GM23248 (cell line): ENCODE data around the gene PTPN14. TPM values are rescaled to one million over a fixed set of nuclear protein-coding genes. Genes with fewer than 3 reads are reported as not detected.
A peak's percentile ranks its signal among the peaks of the same experiment; 100 is the strongest.

Source experiments
- DNase-seq: peaks from one replicate; pipeline ENCODE4 v3.0.0-alpha.2; 2015
- H2AFZ ChIP-seq: fragments of 200-600 bp; sonication (generic); 2 replicates; pipeline ENCODE4 v1.6.1; 2016; ENCODE audit warnings: antibody characterized with exemption
- H3F3A ChIP-seq: fragments of 200-600 bp; sonication (generic); 2 replicates; pipeline ENCODE4 v1.6.1; 2016; ENCODE audit warnings: mild to moderate bottlenecking, antibody characterized with exemption, mixed run types; ENCODE audit not compliant: insufficient read depth
- H3K27ac ChIP-seq: fragments of 200-600 bp; sonication (generic); 2 replicates; pipeline ENCODE4 v1.5.1; 2016; ENCODE audit warnings: mild to moderate bottlenecking
- H3K27me3 ChIP-seq: fragments of 200-600 bp; sonication (generic); replicated peaks from 2 replicates; pipeline ENCODE4 v1.6.1; 2016; ENCODE audit warnings: mild to moderate bottlenecking; ENCODE audit not compliant: insufficient read depth
- H3K36me3 ChIP-seq: fragments of 200-600 bp; sonication (generic); 2 replicates; pipeline ENCODE4 v1.6.1; 2016; ENCODE audit warnings: low read depth, mild to moderate bottlenecking
- H3K4me1 ChIP-seq: fragments of 200-600 bp; sonication (generic); 2 replicates; pipeline ENCODE4 v1.6.1; 2016; ENCODE audit warnings: mild to moderate bottlenecking; ENCODE audit not compliant: insufficient read depth
- H3K4me2 ChIP-seq: fragments of 200-600 bp; sonication (generic); one replicate; pipeline ENCODE4 v1.6.1; 2016; ENCODE audit warnings: mild to moderate bottlenecking; ENCODE audit not compliant: unreplicated experiment
- H3K4me3 ChIP-seq: fragments of 200-600 bp; sonication (generic); 2 replicates; pipeline ENCODE4 v1.5.1; 2016; ENCODE audit warnings: mild to moderate bottlenecking
- H3K79me2 ChIP-seq: fragments of 200-600 bp; sonication (generic); 2 replicates; pipeline ENCODE4 v1.6.1; 2016; ENCODE audit warnings: mild to moderate bottlenecking; ENCODE audit not compliant: insufficient read depth
- H3K9ac ChIP-seq: fragments of 200-600 bp; sonication (generic); 2 replicates; pipeline ENCODE4 v1.6.1; 2016; ENCODE audit warnings: mild to moderate bottlenecking
- H3K9me2 ChIP-seq: fragments of 200-600 bp; sonication (generic); 2 replicates; pipeline ENCODE4 v1.6.1; 2016; ENCODE audit warnings: mixed run types, mild to moderate bottlenecking, moderate library complexity; ENCODE audit not compliant: insufficient read depth
- H3K9me3 ChIP-seq: fragments of 200-600 bp; sonication (generic); one replicate; pipeline ENCODE4 v1.6.1; 2017; ENCODE audit warnings: low read depth
- H4K20me1 ChIP-seq: fragments of 200-600 bp; sonication (generic); 2 replicates; pipeline ENCODE4 v1.6.0; 2016; ENCODE audit not compliant: insufficient read depth
- EZH2 ChIP-seq: fragments of 200-600 bp; sonication (generic); IDR thresholded peaks from 2 replicates; pipeline ENCODE4 v1.6.1; 2018; ENCODE audit warnings: antibody characterized with exemption, mild to moderate bottlenecking; ENCODE audit not compliant: insufficient read depth, poor library complexity, severe bottlenecking
- EZH2phosphoT487 ChIP-seq: fragments of 200-600 bp; sonication (generic); IDR thresholded peaks from 2 replicates; pipeline ENCODE4 v1.6.1; 2018; ENCODE audit warnings: antibody characterized with exemption, moderate library complexity, mild to moderate bottlenecking, low read depth; ENCODE audit not compliant: insufficient read depth
- WGBS, 2 experiments: methylation state at CpG; one replicate each; pipeline ENCODE4 v1.1.6; 2015 to 2017; ENCODE audit warnings: low lambda C conversion rate in 2 of 2, low coverage in 1 of 2; ENCODE audit errors: missing lambda C conversion rate in 2 of 2; 5-methylcytosine and 5-hydroxymethylcytosine counted together
- in situ Hi-C: fragments of 300-500 bp; cut with MboI; formaldehyde crosslinking; loops from 2 replicates; pipeline ENCODE4 v1.15.0; 2020
- polyA plus RNA-seq: library from polyadenylated mRNA; unstranded; fragments of >200 nt; fragmentation: Nextera tagmentation; extraction: Ambion mirVana; gene quantifications from 2 replicates; pipeline ENCODE4 v1.2.1, GENCODE V29; 2016
- total RNA-seq: library from RNA; depleted of rRNA; stranded (reverse); fragments of >200 nt; shearing (Covaris generic); gene quantifications from 2 replicates; pipeline ENCODE4 v1.2.3, GENCODE V29; 2014

PTPN14 gene
- total and polyA plus RNA-seq, 2 experiments from 2014 or later = 38.7 to 49.8 TPM

DNA sequence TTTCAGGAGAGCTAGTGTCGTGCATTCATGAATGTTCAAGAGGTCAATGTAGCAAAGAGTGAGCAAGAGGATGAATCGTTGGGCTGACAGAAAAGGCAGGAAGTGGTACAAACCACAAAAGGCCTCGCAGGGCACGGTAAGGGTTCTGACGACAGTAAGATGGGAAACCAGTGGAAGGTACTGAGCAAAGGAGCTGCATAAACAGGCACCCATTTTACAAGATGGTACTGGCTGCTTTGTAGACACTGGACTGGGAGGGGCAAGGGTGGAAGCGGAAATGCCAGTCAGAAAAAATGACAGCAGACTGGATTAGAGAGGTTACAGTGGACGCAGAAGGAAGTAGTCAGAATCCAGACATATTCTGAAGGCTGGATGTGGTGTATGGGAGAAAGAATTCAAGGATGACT is 123.5 kb downstream of the PTPN14 start:
- DNase-seq = peak; percentile 89
- Histone ChIP-seq H3K9me2 (no peaks in the 10 kb centered on the region), H3K9me3 (no peaks in the 10 kb centered on the region), H4K20me1 (no peaks in the 10 kb centered on the region), H3K36me3 (no peaks in the 10 kb centered on the region), H3K9ac (peak overlapping the region; percentile 43; the same call in 1 of the 2 replicates), H3K4me1 (peaks cover 61% of the 10 kb centered on the region), H3K79me2 (peaks cover 94% of the 10 kb centered on the region), H3K4me3 (peak overlapping the region; percentile 23; the same call in 1 of the 2 replicates), H3K27ac (peak overlapping the region; percentile 85), H2AFZ (no peak overlapping the region), H3K27me3 (no peaks in the 10 kb centered on the region), H3F3A (peaks cover 71% of the 10 kb centered on the region), H3K4me2 (peak overlapping the region; percentile 59)
- in situ Hi-C loops = no loop called here
- WGBS, 2 experiments = 20 to 23% methylated on average over 7 of the region's 7 CpGs
- no peak for TF ChIP-seq EZH2phosphoT487
- TF ChIP-seq EZH2 = no peak

DNA sequence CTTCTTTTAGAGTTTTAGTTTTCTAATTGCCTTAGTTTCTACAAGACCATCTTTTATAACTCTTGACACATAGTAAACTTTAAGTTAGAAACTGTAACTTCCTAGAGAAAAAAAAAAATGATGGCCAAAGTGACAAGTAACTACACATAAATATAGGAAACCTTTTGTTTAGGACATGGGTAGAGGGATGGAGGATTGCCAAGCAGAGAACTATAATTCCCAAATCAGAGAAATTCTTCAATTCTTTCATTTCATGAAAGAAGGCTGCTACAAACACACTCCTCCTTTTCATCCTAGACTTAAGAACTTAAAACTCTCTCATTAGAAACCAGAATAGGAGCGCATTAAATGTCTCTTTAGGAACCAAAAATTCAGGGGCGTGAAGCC is 125.0 kb downstream of the PTPN14 start:
- Histone ChIP-seq H3K4me1 (peaks cover 75% of the 10 kb centered on the region), H2AFZ (no peak overlapping the region), H3K9me3 (no peaks in the 10 kb centered on the region), H4K20me1 (no peaks in the 10 kb centered on the region), H3K79me2 (peaks cover 93% of the 10 kb centered on the region), H3K36me3 (no peaks in the 10 kb centered on the region), H3K9me2 (no peaks in the 10 kb centered on the region), H3K27ac (peak overlapping the region; percentile 85), H3K27me3 (no peaks in the 10 kb centered on the region), H3K9ac (no peak overlapping the region), H3K4me3 (no peak overlapping the region), H3K4me2 (peak overlapping the region; percentile 59), H3F3A (peaks cover 86% of the 10 kb centered on the region)
- DNase-seq = no peak
- in situ Hi-C loops = no loop called here
- no peak for TF ChIP-seq EZH2phosphoT487
- no peak for TF ChIP-seq EZH2
- WGBS, 2 experiments = 79 to 82% methylated on average over 2 of the region's 2 CpGs

GRCh38 chr1:214425716-214426425 is 125.5 kb downstream of the PTPN14 start:
- no peaks in the 10 kb centered on the region for H3K27me3 ChIP-seq
- no peak overlapping the region for H2AFZ ChIP-seq
- H3K4me1 ChIP-seq = peaks cover 81% of the 10 kb centered on the region
- in situ Hi-C loops = no loop called here
- no peaks in the 10 kb centered on the region for H4K20me1 ChIP-seq
- H3K4me2 ChIP-seq = peak overlapping the region; percentile 59
- DNase-seq = peak; percentile 42
- H3K9ac ChIP-seq = no peak overlapping the region
- TF ChIP-seq EZH2 (no peak), EZH2phosphoT487 (no peak)
- H3K9me2 ChIP-seq = no peaks in the 10 kb centered on the region
- 88% methylated on average over 5 of the region's 5 CpGs for WGBS, 2 experiments
- peaks cover 91% of the 10 kb centered on the region for H3F3A ChIP-seq
- H3K9me3 ChIP-seq = no peaks in the 10 kb centered on the region
- peak overlapping the region; percentile 85 for H3K27ac ChIP-seq
- peaks cover 93% of the 10 kb centered on the region for H3K79me2 ChIP-seq
- H3K36me3 ChIP-seq = no peaks in the 10 kb centered on the region
- H3K4me3 ChIP-seq = no peak overlapping the region

GRCh38 chr1:214425101-214425500 is 126.3 kb downstream of the PTPN14 start:
- H4K20me1 ChIP-seq = no peaks in the 10 kb centered on the region
- H3K27ac ChIP-seq = peak overlapping the region; percentile 85
- H3K27me3 ChIP-seq = no peaks in the 10 kb centered on the region
- H3K9me3 ChIP-seq = no peaks in the 10 kb centered on the region
- in situ Hi-C loops = no loop called here
- TF ChIP-seq EZH2 (no peak), EZH2phosphoT487 (no peak)
- 95 to 97% methylated on average over 2 of the region's 2 CpGs for WGBS, 2 experiments
- no peak overlapping the region for H2AFZ ChIP-seq
- DNase-seq = peak; percentile 60
- H3K79me2 ChIP-seq = peaks cover 93% of the 10 kb centered on the region
- peaks cover 84% of the 10 kb centered on the region for H3K4me1 ChIP-seq
- peaks cover 95% of the 10 kb centered on the region for H3F3A ChIP-seq
- no peaks in the 10 kb centered on the region for H3K36me3 ChIP-seq
- H3K4me3 ChIP-seq = no peak overlapping the region
- peak overlapping the region; percentile 59 for H3K4me2 ChIP-seq
- no peaks in the 10 kb centered on the region for H3K9me2 ChIP-seq
- H3K9ac ChIP-seq = no peak overlapping the region
